ENCODE data around the gene KCND2. TPM values are rescaled to one million over a fixed set of nuclear protein-coding genes. Genes with fewer than 3 reads are reported as not detected.

KCND2 gene
- total RNA-seq, 1 donor = 17.3 TPM

- no peak for TF ChIP-seq CTCF (IDR thresholded peaks at IDR 0.05; ENCODE audit: insufficient read depth, low read depth, low read length)
- peak; percentile 30 for DNase-seq (ENCODE audit: low read depth)
- H3K4me3 ChIP-seq (ENCODE audit: low read depth, low read length) = no peak overlapping the region
These were observed 459.3 kb downstream of the KCND2 start for GRCh38 chr7:120732256-120732655.

GRCh38 chr7:120733143-120733542 lies 460.2 kb downstream of the KCND2 start:
- H3K4me3 ChIP-seq (ENCODE audit: low read depth, low read length) = no peak overlapping the region
- TF ChIP-seq CTCF (IDR thresholded peaks at IDR 0.05; ENCODE audit: insufficient read depth, low read depth, low read length) = peak; percentile 6
- DNase-seq (ENCODE audit: low read depth) = peak; percentile 55

GRCh38 chr7:120733835-120734234 lies 460.9 kb downstream of the KCND2 start:
- no peak for DNase-seq (ENCODE audit: low read depth)
- TF ChIP-seq CTCF (IDR thresholded peaks at IDR 0.05; ENCODE audit: insufficient read depth, low read depth, low read length) = no peak
- no peak overlapping the region for H3K4me3 ChIP-seq (ENCODE audit: low read depth, low read length)

- H3K4me3 ChIP-seq (ENCODE audit: low read depth, low read length) = no peak overlapping the region
- no peak for TF ChIP-seq CTCF (IDR thresholded peaks at IDR 0.05; ENCODE audit: insufficient read depth, low read depth, low read length)
- DNase-seq (ENCODE audit: low read depth) = peak; percentile 48
These were observed 462.8 kb downstream of the KCND2 start for GRCh38 chr7:120735791-120736190.

- no peak for TF ChIP-seq CTCF (IDR thresholded peaks at IDR 0.05; ENCODE audit: insufficient read depth, low read depth, low read length)
- no peak for DNase-seq (ENCODE audit: low read depth)
These were observed 465.8 kb downstream of the KCND2 start for GRCh38 chr7:120738816-120739215.

GRCh38 chr7:120740348-120740747 lies 467.4 kb downstream of the KCND2 start:
- no peak overlapping the region for H3K4me3 ChIP-seq (ENCODE audit: low read depth, low read length)
- TF ChIP-seq CTCF (IDR thresholded peaks at IDR 0.05; ENCODE audit: insufficient read depth, low read depth, low read length) = no peak
- DNase-seq (ENCODE audit: low read depth) = peak; percentile 22

More at GRCh38 chr7:120738816-120739215, 465.8 kb downstream of the KCND2 start:
- no peak overlapping the region for H3K4me3 ChIP-seq (ENCODE audit: low read depth, low read length)

GRCh38 chr7:120741371-120742042 lies 468.5 kb downstream of the KCND2 start:
- no peak overlapping the region for H3K4me3 ChIP-seq (ENCODE audit: low read depth, low read length)
- DNase-seq (ENCODE audit: low read depth) = no peak
- TF ChIP-seq CTCF (IDR thresholded peaks at IDR 0.05; ENCODE audit: insufficient read depth, low read depth, low read length) = no peak

Data from fibroblast of villous mesenchyme (primary cell).